Keratinocyte (primary cell): ENCODE results near the gene MED15.

Experiments
- CTCF ChIP-seq, 3 experiments: IDR thresholded peaks in 1 of 3; conservative IDR thresholded peaks in 1 of 3; optimal IDR thresholded peaks in 1 of 3; 2 replicates in 2 of 3; 3 replicates in 1 of 3; pipeline versions ENCODE3 to v1.5.1; 2011; ENCODE audit warnings: low read length in 3 of 3, mild to moderate bottlenecking in 3 of 3, moderate library complexity in 2 of 3, control low read depth in 1 of 3, inconsistent platforms in 1 of 3; ENCODE audit not compliant: insufficient read depth in 2 of 3; ENCODE audit errors: extremely low read depth in 1 of 3
- EZH2 ChIP-seq: IDR thresholded peaks from one replicate; pipeline ENCODE4 v1.6.1; 2012; ENCODE audit warnings: inconsistent platforms, mild to moderate bottlenecking, low read length, moderate library complexity

DNA sequence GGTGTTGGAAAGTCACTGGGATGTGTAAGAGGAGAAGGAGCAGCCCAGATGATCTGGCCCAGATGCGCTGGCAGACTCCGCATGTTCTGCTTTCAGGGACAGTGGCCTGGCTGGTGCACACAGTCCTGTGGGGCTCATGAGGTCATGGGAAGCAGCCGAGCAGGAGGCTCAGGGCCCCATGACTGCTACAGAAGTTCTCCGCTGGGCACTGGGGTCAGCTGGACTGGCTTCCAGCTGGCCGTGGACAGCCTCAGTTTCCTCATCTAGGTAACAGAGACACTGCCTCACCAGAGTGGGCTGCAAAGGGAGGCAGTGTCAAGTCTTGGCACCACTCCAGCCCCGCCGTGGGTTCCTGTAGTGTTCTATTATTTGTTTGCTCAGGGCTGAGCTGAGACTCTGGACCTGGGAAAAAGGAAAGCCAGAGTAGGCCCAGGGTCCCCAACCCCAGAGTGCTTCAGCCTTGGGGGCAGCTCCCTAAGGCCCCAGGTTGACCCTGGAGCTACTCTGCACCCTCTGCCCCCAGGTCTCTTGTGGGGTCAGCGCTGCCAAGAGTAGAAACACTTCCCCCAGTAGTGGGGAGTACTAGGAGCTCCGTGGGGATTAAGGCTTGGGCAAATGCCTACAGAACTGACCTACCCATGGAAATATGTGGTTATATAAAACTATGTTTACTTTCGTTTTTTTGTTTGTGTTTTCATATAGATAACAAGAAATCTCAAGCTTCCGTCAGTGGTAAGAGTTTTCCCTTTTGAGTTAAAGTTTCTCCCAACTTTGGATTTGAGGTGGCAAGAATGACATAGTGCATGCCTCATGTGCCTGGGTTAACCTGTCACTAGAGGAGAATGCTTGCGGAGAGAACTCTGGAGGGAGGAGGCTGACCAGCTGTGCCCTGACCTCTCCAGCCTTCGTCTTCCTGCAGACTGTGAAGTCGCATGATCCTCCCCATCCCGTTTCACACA, 45.3 kb downstream of the MED15 start:
- TF ChIP-seq CTCF (optimal IDR thresholded peaks at IDR 0.05 in 1 of 3, IDR thresholded peaks at IDR 0.05 in 1 of 3, conservative IDR thresholded peaks at IDR 0.05 in 1 of 3; ENCODE audit: extremely low read depth in 1 of 3, insufficient read depth in 2 of 3, low read length in 3 of 3) (no peak), EZH2 (no peak)
